Measurements from ENCODE around the gene NHS.

NHS gene

DNA sequence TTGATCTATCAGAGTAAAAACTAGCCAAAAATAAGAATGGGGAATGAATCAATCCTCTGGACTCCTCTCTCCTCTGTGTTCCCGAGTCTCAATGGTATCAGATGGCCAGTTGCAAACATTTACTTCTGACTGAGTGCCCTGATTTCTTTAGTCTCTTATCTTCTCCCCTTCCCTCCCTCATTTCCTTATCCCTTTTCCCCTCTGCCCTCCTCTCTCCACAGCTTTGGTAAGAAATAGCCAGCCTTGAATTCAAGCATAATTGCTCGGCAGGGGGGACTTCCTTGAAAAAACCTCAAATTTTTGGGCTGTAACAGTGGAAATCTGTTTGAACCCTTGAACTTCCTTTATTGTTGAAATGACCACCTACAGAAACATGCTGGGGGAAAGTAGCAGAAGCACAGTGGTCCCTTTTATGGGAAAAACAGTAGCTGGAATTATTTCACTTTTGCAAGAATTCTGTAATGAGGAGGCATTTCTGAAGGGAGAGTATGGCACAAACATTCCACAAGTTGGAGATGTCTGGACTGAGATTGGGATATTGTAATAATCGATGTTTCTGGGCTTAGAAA is 40.3 kb downstream of the NHS start:
- Histone ChIP-seq H3K4me3 (ENCODE audit: low read length in 2 of 2) (no peak overlapping the region), H3K36me3 (ENCODE audit: control insufficient read depth in 2 of 2, insufficient read depth in 2 of 2, low read length in 2 of 2) (no peaks in the 10 kb centered on the region), H3K27ac (ENCODE audit: low read depth in 2 of 2, low read length in 2 of 2) (no peak overlapping the region), H3K27me3 (ENCODE audit: control insufficient read depth in 2 of 2, insufficient read depth in 2 of 2, low read length in 2 of 2) (no peaks in the 10 kb centered on the region), H3K9ac (ENCODE audit: low read depth in 1 of 2, low read length in 2 of 2) (no peak overlapping the region), H3K9me3 (ENCODE audit: control insufficient read depth in 2 of 2, low read length in 2 of 2) (no peaks in the 10 kb centered on the region), H3K4me1 (ENCODE audit: control insufficient read depth in 2 of 2, insufficient read depth in 2 of 2, low read length in 2 of 2) (no peaks in the 10 kb centered on the region)

DNA sequence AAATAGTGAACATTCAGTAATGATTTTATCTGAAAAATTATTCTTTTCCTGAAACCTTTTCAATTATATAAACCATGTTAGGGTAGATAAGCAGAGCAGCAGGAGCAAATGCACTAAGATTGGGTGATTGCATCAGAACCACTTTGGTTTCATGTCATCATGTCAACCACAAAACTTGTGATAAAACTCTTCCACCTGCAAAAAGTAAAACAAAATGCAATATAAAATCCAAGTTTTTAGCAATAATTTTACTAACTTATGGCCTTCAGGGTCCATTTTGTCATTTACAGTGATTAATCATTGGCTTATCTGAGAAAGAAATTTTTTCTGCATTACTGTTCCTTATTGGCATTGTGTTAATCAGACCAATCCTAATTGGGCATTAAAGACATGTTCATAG is 42.4 kb downstream of the NHS start:
- Histone ChIP-seq H3K27me3 (ENCODE audit: control insufficient read depth in 2 of 2, insufficient read depth in 2 of 2, low read length in 2 of 2) (no peaks in the 10 kb centered on the region), H3K9ac (ENCODE audit: low read depth in 1 of 2, low read length in 2 of 2) (no peak overlapping the region)

DNA sequence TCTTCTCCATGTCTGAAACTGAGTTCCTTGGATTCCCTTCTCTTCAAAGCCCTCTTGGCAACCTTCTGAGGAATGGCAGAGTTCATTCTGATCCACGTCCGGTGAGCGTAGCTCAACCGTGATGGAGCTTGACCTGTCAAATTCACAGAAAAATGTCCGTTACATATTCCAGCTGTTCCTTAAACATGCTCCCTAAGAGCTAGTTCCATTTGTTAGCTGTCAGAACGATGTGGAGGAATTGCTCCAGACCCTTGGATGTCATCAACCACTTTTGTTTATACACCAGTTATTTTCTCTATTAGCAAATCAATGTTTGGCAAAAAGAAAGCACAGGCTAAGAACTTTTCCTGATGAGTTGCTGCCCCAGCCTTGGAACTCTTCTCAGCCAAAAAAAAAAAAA is 50.1 kb downstream of the NHS start:
- H3K9ac ChIP-seq (ENCODE audit: low read depth in 1 of 2, low read length in 2 of 2), result no peak overlapping the region
- no peaks in the 10 kb centered on the region for H3K4me1 ChIP-seq (ENCODE audit: control insufficient read depth in 2 of 2, insufficient read depth in 2 of 2, low read length in 2 of 2)
- H3K36me3 ChIP-seq (ENCODE audit: control insufficient read depth in 2 of 2, insufficient read depth in 2 of 2, low read length in 2 of 2), result no peaks in the 10 kb centered on the region
- H3K27ac ChIP-seq (ENCODE audit: low read depth in 2 of 2, low read length in 2 of 2), result no peak overlapping the region
- no peaks in the 10 kb centered on the region for H3K27me3 ChIP-seq (ENCODE audit: control insufficient read depth in 2 of 2, insufficient read depth in 2 of 2, low read length in 2 of 2)
- no peaks in the 10 kb centered on the region for H3K9me3 ChIP-seq (ENCODE audit: control insufficient read depth in 2 of 2, low read length in 2 of 2)
- no peak overlapping the region for H3K4me3 ChIP-seq (ENCODE audit: low read length in 2 of 2)

More for the DNA sequence above, 42.4 kb downstream of the NHS start:
- Histone ChIP-seq H3K4me1 (ENCODE audit: control insufficient read depth in 2 of 2, insufficient read depth in 2 of 2, low read length in 2 of 2) (no peaks in the 10 kb centered on the region), H3K27ac (ENCODE audit: low read depth in 2 of 2, low read length in 2 of 2) (no peak overlapping the region), H3K9me3 (ENCODE audit: control insufficient read depth in 2 of 2, low read length in 2 of 2) (no peaks in the 10 kb centered on the region), H3K4me3 (ENCODE audit: low read length in 2 of 2) (no peak overlapping the region), H3K36me3 (ENCODE audit: control insufficient read depth in 2 of 2, insufficient read depth in 2 of 2, low read length in 2 of 2) (no peaks in the 10 kb centered on the region)

DNA sequence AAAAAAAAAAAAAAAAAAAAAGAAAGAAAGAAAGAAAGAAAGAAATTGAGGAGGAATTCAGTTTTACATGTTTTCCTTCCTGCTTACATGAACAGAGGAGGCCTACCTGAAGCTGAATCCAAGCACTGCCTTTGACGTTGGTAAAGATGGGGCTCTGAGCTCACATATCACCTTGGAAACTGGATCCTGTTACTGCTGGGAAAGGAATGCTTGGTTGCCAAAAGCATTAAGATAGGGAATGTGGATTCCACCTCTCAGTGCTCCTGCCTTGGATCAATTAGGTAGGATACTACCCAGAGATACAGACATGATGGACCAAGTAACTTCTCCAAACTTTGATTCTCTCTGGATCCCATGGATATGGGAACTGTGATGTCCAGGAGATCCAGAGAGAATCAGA is 50.6 kb downstream of the NHS start:
- no peaks in the 10 kb centered on the region for H3K27me3 ChIP-seq (ENCODE audit: control insufficient read depth in 2 of 2, insufficient read depth in 2 of 2, low read length in 2 of 2)

DNA sequence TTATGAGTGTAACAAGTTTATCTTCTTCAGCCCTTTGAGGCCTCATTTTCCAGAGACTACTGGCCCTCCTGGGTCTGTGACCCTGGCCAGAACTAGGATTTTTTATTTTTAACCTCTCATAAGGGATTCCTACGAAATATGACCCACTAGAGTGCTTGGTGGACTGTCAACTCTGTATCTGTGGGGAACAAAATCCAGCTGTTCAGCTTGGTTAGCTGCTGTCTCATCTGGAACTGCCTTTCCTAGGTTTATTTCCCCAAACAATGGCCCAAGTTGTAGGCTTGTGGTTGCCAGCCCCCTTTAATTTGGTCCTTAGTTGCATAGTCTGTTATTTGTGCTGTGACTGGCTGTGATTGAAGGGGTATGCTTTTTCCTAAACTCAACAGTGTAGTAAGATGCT is 56.2 kb downstream of the NHS start:
- H3K27me3 ChIP-seq (ENCODE audit: control insufficient read depth in 2 of 2, insufficient read depth in 2 of 2, low read length in 2 of 2), result no peaks in the 10 kb centered on the region
- H3K36me3 ChIP-seq (ENCODE audit: control insufficient read depth in 2 of 2, insufficient read depth in 2 of 2, low read length in 2 of 2), result no peaks in the 10 kb centered on the region
- H3K4me3 ChIP-seq (ENCODE audit: low read length in 2 of 2), result no peak overlapping the region
- no peak overlapping the region for H3K9ac ChIP-seq (ENCODE audit: low read depth in 1 of 2, low read length in 2 of 2)
- H3K4me1 ChIP-seq (ENCODE audit: control insufficient read depth in 2 of 2, insufficient read depth in 2 of 2, low read length in 2 of 2), result no peaks in the 10 kb centered on the region
- no peaks in the 10 kb centered on the region for H3K9me3 ChIP-seq (ENCODE audit: control insufficient read depth in 2 of 2, low read length in 2 of 2)
- H3K27ac ChIP-seq (ENCODE audit: low read depth in 2 of 2, low read length in 2 of 2), result no peak overlapping the region

More for the DNA sequence above, 50.6 kb downstream of the NHS start:
- H3K4me1 ChIP-seq (ENCODE audit: control insufficient read depth in 2 of 2, insufficient read depth in 2 of 2, low read length in 2 of 2), result no peaks in the 10 kb centered on the region
- H3K4me3 ChIP-seq (ENCODE audit: low read length in 2 of 2), result no peak overlapping the region
- H3K36me3 ChIP-seq (ENCODE audit: control insufficient read depth in 2 of 2, insufficient read depth in 2 of 2, low read length in 2 of 2), result no peaks in the 10 kb centered on the region
- H3K27ac ChIP-seq (ENCODE audit: low read depth in 2 of 2, low read length in 2 of 2), result no peak overlapping the region
- no peak overlapping the region for H3K9ac ChIP-seq (ENCODE audit: low read depth in 1 of 2, low read length in 2 of 2)
- no peaks in the 10 kb centered on the region for H3K9me3 ChIP-seq (ENCODE audit: control insufficient read depth in 2 of 2, low read length in 2 of 2)

DNA sequence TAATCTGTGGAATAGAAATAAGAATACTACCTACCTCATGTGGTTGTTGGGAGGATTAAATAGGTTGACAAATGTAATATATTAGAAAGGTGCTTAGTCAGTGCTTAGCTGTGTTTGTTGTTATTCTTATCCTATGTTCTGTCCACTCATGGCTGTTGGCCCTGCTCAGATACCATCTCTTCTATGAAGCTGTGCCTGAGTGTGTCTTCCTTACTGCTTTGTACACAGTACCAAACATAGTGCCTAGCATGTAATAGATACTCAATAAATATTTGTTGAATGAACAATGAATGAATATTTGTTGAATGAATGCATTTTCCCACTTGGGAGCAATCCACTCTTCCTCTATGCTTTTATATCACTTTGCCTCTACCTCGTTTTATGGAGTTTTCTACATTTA is 57.2 kb downstream of the NHS start:
- Histone ChIP-seq H3K27ac (ENCODE audit: low read depth in 2 of 2, low read length in 2 of 2) (no peak overlapping the region), H3K4me3 (ENCODE audit: low read length in 2 of 2) (no peak overlapping the region), H3K9me3 (ENCODE audit: control insufficient read depth in 2 of 2, low read length in 2 of 2) (no peaks in the 10 kb centered on the region), H3K9ac (ENCODE audit: low read depth in 1 of 2, low read length in 2 of 2) (no peak overlapping the region), H3K36me3 (ENCODE audit: control insufficient read depth in 2 of 2, insufficient read depth in 2 of 2, low read length in 2 of 2) (no peaks in the 10 kb centered on the region), H3K4me1 (ENCODE audit: control insufficient read depth in 2 of 2, insufficient read depth in 2 of 2, low read length in 2 of 2) (no peaks in the 10 kb centered on the region), H3K27me3 (ENCODE audit: control insufficient read depth in 2 of 2, insufficient read depth in 2 of 2, low read length in 2 of 2) (no peaks in the 10 kb centered on the region)

DNA sequence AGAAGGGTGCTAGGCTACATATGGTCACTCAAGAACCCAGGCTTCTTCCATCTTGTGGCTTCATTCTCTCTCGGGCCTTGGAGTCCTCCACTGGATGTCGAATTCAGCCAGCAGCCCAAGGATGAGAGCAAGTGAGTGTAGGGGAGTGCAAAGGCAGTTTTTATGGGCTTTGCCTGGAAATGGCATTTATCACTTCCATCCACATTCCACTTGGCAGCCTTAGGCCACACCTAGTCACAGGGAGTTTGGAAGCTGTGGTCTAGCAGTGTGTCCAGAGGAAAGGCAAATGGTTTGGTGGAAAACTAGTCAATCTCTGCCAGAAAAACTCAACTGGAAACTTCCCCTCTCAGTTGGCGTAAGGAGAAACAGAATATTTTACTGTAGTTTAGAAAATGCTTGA is 59.0 kb downstream of the NHS start:
- H3K27ac ChIP-seq (ENCODE audit: low read depth in 2 of 2, low read length in 2 of 2), result no peak overlapping the region
- H3K4me1 ChIP-seq (ENCODE audit: control insufficient read depth in 2 of 2, insufficient read depth in 2 of 2, low read length in 2 of 2), result no peaks in the 10 kb centered on the region
- H3K36me3 ChIP-seq (ENCODE audit: control insufficient read depth in 2 of 2, insufficient read depth in 2 of 2, low read length in 2 of 2), result no peaks in the 10 kb centered on the region
- H3K27me3 ChIP-seq (ENCODE audit: control insufficient read depth in 2 of 2, insufficient read depth in 2 of 2, low read length in 2 of 2), result peaks cover 0 to 7% of the 10 kb centered on the region in 2 donors
- H3K4me3 ChIP-seq (ENCODE audit: low read length in 2 of 2), result no peak overlapping the region
- no peaks in the 10 kb centered on the region for H3K9me3 ChIP-seq (ENCODE audit: control insufficient read depth in 2 of 2, low read length in 2 of 2)
- H3K9ac ChIP-seq (ENCODE audit: low read depth in 1 of 2, low read length in 2 of 2), result no peak overlapping the region

DNA sequence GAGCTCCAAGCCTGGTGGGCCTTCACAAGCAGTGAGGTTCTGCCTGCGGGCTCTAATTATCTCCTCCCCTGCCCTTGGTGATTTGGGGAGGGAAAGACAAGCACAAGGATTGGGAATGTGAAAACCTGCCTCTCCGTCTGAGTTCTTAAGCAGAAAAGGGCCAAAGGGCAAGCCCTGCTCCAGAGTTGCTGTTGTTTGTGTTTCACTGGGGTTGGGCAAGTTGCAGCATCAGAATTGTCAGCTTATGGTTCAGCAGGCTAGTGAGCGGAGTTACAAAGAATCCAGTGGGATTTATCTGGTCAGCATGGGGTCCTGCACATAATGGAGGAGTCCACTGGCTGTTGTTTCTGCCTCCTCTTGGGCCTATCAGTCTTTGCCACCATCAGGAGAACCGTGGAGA is 60.5 kb downstream of the NHS start:
- H3K9ac ChIP-seq (ENCODE audit: low read depth in 1 of 2, low read length in 2 of 2), result no peak overlapping the region
- no peak overlapping the region for H3K4me3 ChIP-seq (ENCODE audit: low read length in 2 of 2)
- peaks cover 0 to 7% of the 10 kb centered on the region in 2 donors for H3K27me3 ChIP-seq (ENCODE audit: control insufficient read depth in 2 of 2, insufficient read depth in 2 of 2, low read length in 2 of 2)
- H3K9me3 ChIP-seq (ENCODE audit: control insufficient read depth in 2 of 2, low read length in 2 of 2), result no peaks in the 10 kb centered on the region
- H3K36me3 ChIP-seq (ENCODE audit: control insufficient read depth in 2 of 2, insufficient read depth in 2 of 2, low read length in 2 of 2), result no peaks in the 10 kb centered on the region
- H3K4me1 ChIP-seq (ENCODE audit: control insufficient read depth in 2 of 2, insufficient read depth in 2 of 2, low read length in 2 of 2), result no peaks in the 10 kb centered on the region
- H3K27ac ChIP-seq (ENCODE audit: low read depth in 2 of 2, low read length in 2 of 2), result no peak overlapping the region

DNA sequence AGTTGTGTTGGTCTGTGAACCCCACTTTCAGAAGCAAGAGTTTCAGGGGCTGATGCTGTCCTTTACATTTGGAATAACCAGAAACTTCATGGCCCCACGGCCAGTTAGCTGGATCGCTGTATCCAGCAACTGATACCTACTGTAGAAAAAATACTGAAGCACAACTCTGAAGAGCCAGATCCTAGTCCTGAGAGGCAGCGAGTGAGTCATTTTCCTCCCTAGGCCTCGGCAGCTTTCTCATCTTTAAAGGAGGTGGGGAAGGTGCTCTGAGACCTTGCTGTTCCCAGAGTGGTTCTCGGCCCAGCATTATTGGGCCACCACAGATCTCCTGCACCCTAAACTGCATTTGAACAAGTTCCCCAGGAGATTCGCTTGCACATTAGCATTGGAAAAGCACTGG is 63.2 kb downstream of the NHS start:
- H3K4me3 ChIP-seq (ENCODE audit: low read length in 2 of 2), result no peak overlapping the region
- H3K9ac ChIP-seq (ENCODE audit: low read depth in 1 of 2, low read length in 2 of 2), result no peak overlapping the region
- no peaks in the 10 kb centered on the region for H3K36me3 ChIP-seq (ENCODE audit: control insufficient read depth in 2 of 2, insufficient read depth in 2 of 2, low read length in 2 of 2)
- H3K27ac ChIP-seq (ENCODE audit: low read depth in 2 of 2, low read length in 2 of 2), result no peak overlapping the region
- H3K27me3 ChIP-seq (ENCODE audit: control insufficient read depth in 2 of 2, insufficient read depth in 2 of 2, low read length in 2 of 2), result peaks cover 0 to 7% of the 10 kb centered on the region in 2 donors
- no peaks in the 10 kb centered on the region for H3K4me1 ChIP-seq (ENCODE audit: control insufficient read depth in 2 of 2, insufficient read depth in 2 of 2, low read length in 2 of 2)
- H3K9me3 ChIP-seq (ENCODE audit: control insufficient read depth in 2 of 2, low read length in 2 of 2), result no peaks in the 10 kb centered on the region

DNA sequence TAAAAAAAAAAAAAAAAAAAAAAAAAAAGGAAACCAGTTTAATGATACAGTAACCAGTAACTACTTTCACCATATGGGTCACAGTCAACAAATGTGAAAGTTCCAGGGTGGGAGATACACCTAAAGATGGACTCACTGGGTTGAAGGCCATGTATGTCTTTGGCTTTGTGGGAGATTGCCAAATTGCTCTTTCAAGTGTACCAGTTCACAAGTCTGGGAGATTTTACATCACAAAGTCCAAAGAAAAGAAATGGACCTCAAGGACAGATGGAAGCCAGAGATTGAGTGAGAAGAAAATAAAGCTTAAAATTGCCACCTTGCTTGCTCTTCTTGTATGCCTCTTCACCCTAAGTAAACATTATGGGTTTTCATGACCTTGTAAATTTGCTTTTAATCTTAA is 65.3 kb downstream of the NHS start:
- H3K27me3 ChIP-seq (ENCODE audit: control insufficient read depth in 2 of 2, insufficient read depth in 2 of 2, low read length in 2 of 2), result peaks cover 0 to 7% of the 10 kb centered on the region in 2 donors
- no peak overlapping the region for H3K9ac ChIP-seq (ENCODE audit: low read depth in 1 of 2, low read length in 2 of 2)
- no peaks in the 10 kb centered on the region for H3K4me1 ChIP-seq (ENCODE audit: control insufficient read depth in 2 of 2, insufficient read depth in 2 of 2, low read length in 2 of 2)
- H3K4me3 ChIP-seq (ENCODE audit: low read length in 2 of 2), result no peak overlapping the region
- no peak overlapping the region for H3K27ac ChIP-seq (ENCODE audit: low read depth in 2 of 2, low read length in 2 of 2)
- no peaks in the 10 kb centered on the region for H3K9me3 ChIP-seq (ENCODE audit: control insufficient read depth in 2 of 2, low read length in 2 of 2)
- H3K36me3 ChIP-seq (ENCODE audit: control insufficient read depth in 2 of 2, insufficient read depth in 2 of 2, low read length in 2 of 2), result no peaks in the 10 kb centered on the region

DNA sequence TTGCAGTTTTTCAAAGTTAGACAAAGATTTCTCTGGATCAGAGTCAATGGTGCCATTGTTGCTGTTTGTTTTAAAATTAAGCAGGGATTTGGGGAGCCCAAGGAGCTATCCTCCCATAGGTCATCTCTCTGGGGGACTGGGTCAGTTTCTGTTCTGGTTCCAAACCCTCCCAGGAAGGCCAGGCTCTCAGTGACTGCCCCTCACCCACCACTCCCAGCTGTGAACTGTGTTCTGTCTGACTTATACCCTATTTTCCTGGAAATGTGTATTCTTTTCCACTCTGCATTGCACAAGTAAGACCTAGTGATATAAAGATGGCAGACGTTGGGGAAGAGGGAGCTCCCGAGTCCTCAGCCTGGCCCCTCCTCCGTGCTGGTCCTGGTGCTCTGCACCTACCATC is 65.8 kb downstream of the NHS start:
- H3K9me3 ChIP-seq (ENCODE audit: control insufficient read depth in 2 of 2, low read length in 2 of 2), result no peaks in the 10 kb centered on the region
- no peak overlapping the region for H3K4me3 ChIP-seq (ENCODE audit: low read length in 2 of 2)
- H3K27ac ChIP-seq (ENCODE audit: low read depth in 2 of 2, low read length in 2 of 2), result no peak overlapping the region
- no peaks in the 10 kb centered on the region for H3K4me1 ChIP-seq (ENCODE audit: control insufficient read depth in 2 of 2, insufficient read depth in 2 of 2, low read length in 2 of 2)
- H3K36me3 ChIP-seq (ENCODE audit: control insufficient read depth in 2 of 2, insufficient read depth in 2 of 2, low read length in 2 of 2), result no peaks in the 10 kb centered on the region
- H3K9ac ChIP-seq (ENCODE audit: low read depth in 1 of 2, low read length in 2 of 2), result no peak overlapping the region
- H3K27me3 ChIP-seq (ENCODE audit: control insufficient read depth in 2 of 2, insufficient read depth in 2 of 2, low read length in 2 of 2), result peaks cover 0 to 7% of the 10 kb centered on the region in 2 donors
